HG02759 (cell line): ENCODE results near the gene SMC3.

Experiments
- ATAC-seq: cut with Tn5 transposase; IDR thresholded peaks from one replicate; pipeline ENCODE4 v1.9.1; 2021; ENCODE audit warnings: mild to moderate bottlenecking, moderate library complexity; ENCODE audit not compliant: unreplicated experiment

SMC3 gene

GRCh38 chr10:110544958-110545537 lies 22.4 kb upstream of the SMC3 start:
- ATAC-seq: no peak

DNA sequence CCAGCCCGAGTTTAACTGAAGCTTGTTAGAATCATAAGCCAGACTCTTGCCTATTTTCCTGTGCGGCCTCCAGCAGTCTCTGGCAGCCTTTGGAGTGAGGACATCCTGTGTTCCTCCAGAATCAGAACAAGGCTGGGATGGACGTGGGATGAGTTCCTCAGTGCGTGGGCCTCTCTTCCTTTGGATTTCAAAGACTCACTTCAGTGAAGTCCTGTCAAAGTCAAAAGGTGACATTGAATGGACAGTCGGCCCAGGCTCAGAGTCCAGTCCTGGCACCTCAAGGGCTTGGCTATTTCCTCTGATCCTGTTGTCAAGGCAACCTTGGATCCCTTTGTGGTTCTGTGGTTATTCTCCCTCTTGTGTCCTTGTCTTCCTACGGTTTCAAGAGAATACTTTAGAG lies 21.4 kb upstream of the SMC3 start:
- ATAC-seq: no peak

DNA sequence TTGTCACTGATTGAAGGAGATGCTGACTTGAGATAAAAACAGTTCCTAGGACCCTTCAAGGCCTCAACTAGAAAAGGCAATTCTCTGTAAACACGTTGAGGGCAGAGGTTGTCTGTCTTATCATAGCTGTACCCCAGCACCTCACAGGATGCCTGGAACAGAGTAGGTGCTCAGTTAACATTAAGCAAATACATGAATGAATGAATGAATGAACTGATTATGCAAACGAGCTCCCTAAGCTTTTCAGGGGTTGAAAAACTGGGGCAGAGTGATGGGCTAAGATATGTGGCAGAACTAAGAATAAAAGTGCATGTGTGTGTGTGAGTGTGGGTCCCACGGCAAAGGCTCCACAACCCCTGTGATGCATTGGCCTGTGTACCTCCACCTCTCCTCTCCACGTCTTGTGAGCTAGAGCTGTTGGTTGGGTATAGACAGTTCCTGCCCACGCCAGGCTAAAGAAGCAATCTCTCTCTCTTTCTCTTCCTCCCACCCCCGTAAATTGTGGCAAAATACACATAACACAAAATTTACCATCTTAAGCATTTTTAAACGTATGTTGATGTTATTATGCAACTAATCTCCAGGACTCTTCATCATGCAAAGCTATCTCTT lies 20.9 kb upstream of the SMC3 start:
- no peak for ATAC-seq

DNA sequence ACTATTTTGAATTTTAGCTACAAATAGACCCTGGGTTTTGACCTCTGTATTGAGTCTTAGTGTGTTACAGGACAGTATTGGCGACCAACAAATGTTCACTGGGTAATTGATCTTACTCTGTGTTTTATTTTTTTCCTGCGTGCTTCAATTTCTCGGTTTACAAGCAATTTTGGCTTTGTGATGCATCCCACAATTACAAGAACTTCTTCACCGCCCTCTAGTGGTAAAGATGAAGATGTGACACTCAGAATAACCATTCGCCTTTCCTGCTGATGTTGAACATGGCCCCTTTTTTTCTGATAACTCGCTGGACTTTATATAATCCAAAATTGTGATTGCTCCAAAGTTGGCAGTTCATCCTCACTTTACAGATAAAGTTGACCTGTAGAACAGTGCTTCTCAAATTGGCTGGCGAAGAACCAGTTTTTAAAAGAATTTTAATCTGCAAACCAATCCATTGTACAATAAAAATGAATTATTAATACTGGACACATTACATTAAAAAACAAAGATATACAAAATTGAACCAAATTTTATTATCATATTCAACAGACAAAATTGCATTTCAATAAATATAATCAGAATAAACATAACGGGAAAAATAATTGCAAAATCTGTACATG lies 20.2 kb upstream of the SMC3 start:
- ATAC-seq: no peak

DNA sequence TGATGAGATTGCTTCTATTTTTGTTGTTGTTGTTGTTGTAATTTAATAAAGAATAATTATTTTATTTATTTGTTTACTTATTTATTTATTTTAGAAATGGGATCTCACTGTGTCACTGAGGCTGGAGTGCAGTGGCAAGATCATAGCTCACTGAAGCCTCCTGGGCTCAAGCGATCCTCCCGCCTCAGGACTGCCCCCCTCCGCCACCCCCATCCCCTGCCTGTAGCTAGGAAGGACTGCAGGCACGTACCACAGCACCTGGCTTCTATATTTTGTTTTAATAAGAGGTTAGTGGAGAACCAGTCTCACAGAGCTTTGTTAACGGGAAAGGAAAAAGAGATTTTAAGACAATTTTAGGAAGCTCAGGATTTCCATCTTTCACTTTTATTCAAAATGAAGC lies 19.5 kb upstream of the SMC3 start:
- no peak for ATAC-seq

- ATAC-seq: no peak
These were observed 18.3 kb upstream of the SMC3 start for GRCh38 chr10:110549211-110549610.

DNA sequence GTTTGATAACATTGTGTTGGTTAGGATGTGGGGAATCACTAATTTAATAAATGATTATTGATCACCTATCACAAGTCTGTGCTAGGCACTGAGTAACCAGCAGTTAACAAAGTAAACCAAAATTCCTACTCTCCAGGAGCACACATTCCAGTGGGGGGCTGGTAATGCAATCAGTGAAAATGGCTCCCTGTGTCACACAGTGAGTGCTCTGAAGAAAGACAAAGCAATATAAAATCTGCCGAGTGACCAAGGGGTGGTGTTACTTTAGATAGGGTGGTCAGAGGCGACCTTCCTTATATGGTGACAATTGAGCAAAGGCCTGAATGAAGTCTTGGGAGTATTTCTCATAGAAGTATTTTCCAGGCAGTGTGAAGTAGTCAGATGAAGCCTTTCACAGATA lies 13.6 kb upstream of the SMC3 start:
- no peak for ATAC-seq

DNA sequence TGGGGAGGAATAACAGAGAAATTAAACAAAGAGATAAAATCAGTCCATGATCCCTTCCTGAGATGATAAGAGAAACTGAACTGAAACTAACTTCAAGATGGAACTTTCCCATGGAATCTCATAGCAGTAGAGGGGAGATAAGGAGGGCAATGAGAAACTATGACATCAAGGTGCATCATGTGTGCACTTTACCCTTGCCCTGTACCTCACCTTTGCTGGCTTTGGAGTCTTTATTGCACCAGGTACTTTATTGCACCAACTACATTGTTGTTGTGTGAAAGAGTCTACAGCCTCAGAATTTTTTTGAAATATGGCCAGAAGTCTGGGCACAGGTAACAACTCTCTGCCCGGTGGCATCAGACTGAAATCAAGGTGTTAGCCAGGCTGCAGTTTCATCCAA lies 11.2 kb upstream of the SMC3 start:
- no peak for ATAC-seq

DNA sequence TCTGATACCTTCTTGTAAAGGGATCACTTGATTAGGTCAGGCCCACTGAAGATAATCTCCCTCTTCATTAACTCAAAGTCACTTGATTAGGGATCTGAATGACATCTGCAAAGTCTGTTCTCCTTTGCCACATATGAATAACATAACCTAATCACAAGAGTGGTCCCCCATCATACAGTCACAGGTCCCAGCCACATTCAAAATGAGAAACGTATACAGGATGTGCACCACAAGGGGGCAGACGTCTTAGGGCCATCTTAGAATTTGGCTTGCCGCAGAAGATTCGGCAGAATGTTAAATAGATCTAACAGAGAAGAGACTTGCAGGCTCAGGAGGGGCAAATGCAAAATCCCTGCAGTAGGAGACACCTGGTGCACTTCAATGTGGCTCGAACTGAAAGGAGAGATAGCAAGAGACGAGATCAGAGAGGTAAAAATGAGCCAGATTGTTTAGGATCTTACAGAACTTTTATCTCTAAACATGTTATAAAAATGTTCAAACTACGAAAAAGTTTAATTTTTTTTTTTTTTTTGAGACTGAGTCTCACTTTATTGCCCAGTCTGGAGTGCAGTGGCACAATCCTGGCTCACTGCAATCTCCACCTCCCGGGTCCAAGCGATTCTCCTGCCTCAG lies 10.4 kb upstream of the SMC3 start:
- ATAC-seq: no peak

GRCh38 chr10:110558041-110558440 lies 9.5 kb upstream of the SMC3 start:
- no peak for ATAC-seq

- ATAC-seq: no peak
These were observed 7.5 kb upstream of the SMC3 start for GRCh38 chr10:110560012-110560411.

DNA sequence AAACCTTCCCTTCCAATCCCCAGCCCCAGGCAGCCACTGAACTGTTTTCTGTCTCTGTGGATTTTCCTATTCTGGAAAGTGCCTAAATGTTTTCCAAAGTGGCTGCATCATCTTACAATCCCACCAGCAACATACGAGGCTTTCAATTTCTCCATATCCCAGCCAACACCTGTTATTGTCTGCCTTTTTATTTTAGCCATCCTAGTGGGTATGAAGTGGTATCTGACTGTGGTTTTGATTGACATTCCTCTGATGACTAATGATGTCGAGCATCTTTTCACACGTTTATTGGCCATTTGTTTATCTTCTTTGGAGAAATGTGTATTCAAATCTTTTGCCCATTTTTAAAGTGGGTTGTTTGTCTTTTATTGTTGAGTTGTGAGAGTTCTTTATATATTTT lies 6.2 kb upstream of the SMC3 start:
- ATAC-seq: no peak

DNA sequence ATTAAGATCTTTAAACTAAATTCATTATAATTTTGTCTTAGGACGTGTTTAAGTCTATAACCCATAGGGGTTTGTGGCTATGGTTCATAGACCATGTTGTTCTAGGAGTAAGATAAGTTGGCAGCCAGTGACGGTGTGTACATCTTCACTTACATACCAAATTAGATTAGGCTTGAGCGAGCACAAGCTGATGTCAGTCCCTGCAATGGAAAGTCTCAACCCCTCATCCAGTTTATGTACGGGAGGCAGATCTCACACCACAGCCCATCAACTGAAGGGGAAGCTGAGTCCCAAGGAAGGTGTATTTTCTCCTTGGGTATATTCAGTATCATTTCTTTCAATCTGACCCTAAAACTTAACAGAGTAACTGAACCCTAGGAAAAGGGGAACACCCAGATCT lies 5.1 kb upstream of the SMC3 start:
- no peak for ATAC-seq

- ATAC-seq: no peak
These were observed 4.4 kb upstream of the SMC3 start for GRCh38 chr10:110563132-110563531.

GRCh38 chr10:110566472-110567200 lies 859 bp upstream of the SMC3 start:
- no peak for ATAC-seq

DNA sequence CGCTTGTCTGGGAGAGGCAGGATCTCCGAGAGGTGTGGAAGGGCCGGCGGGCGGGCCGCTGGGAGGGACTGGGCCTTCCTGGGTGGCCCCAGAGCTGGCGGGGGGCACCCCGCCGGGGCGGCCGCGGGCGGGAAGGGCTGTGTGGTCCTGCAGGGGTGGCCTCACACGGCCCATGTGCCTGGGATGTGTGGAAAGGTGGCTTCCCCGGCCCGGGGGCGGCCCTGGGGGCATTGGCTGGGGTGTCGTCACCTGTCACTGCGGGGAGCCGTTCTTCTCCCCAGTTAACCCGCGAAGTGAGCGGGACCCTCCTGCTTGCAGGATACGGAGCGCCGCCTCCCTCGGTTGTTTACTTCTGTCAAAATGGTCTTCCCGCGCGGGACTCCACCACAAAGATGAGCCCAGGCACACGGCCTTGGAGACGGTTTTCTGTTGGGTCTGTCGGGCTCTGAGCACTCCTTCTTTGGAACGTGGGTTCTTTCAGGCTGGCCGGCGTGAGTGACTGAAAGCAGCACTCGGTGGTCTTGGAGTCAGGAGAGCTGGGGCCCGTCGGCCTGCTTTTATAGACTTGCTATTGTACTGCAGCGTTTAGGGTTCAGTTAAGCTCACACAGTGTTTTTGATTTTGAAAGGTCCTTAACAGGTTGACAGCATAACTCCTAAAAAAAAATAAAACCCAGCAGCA lies 700 bp downstream of the SMC3 start:
- ATAC-seq: peak; percentile 33

DNA sequence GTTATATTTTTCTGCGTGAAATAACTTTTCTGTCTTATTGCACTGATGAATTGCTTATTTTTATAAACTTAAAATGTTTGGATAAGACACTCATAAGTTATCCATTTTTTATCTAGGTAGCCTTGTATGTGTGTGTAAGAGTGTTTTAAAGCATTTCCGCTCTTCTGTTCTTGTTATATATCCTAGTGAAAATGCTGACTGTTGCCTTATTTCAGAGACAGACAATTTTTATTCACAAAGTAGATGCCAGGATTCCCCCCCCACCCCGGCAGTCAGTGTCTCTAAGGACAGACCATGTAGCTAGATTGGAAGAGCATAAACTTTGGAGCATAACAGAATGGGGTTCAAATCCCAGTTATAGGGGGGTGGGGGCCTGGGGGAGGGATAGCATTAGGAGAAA lies 1.6 kb downstream of the SMC3 start:
- no peak for ATAC-seq

DNA sequence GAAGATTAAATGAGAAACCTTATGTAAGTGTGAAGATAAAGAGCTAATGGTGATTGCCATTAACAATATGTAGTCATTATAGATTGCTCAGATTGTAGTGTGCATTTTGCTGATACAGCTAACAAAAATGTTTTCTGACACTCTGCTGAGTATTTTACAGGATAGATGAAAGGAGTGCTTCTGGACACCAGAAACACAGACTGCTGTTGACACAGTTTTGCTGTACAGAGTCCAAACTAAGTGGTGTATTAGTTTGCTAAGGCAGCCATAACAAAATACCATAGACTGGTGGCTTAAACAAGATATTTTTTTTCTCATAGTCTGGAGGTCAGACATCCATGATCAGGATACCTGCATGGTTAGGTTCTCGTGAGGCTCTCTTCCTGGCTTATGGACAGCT lies 2.2 kb downstream of the SMC3 start:
- ATAC-seq: no peak

GRCh38 chr10:110571093-110571743 lies 3.7 kb downstream of the SMC3 start:
- ATAC-seq: no peak

GRCh38 chr10:110572862-110573261 lies 5.4 kb downstream of the SMC3 start:
- no peak for ATAC-seq

GRCh38 chr10:110574420-110574819 lies 6.9 kb downstream of the SMC3 start:
- ATAC-seq: no peak
